Regular cardiac myocyte (primary cell): ENCODE data around the gene SLC31A1. TPM values are rescaled to one million over a fixed set of nuclear protein-coding genes. Genes with fewer than 3 reads are reported as not detected.

Experiments
- total RNA-seq: library from RNA; depleted of rRNA; stranded (reverse); fragments of >200 nt; gene quantifications from 2 replicates; pipeline ENCODE4 v1.2.3, GENCODE V29; 2014

SLC31A1 gene
- total RNA-seq: 26.8 and 29.1 TPM in 2 replicates

DNA sequence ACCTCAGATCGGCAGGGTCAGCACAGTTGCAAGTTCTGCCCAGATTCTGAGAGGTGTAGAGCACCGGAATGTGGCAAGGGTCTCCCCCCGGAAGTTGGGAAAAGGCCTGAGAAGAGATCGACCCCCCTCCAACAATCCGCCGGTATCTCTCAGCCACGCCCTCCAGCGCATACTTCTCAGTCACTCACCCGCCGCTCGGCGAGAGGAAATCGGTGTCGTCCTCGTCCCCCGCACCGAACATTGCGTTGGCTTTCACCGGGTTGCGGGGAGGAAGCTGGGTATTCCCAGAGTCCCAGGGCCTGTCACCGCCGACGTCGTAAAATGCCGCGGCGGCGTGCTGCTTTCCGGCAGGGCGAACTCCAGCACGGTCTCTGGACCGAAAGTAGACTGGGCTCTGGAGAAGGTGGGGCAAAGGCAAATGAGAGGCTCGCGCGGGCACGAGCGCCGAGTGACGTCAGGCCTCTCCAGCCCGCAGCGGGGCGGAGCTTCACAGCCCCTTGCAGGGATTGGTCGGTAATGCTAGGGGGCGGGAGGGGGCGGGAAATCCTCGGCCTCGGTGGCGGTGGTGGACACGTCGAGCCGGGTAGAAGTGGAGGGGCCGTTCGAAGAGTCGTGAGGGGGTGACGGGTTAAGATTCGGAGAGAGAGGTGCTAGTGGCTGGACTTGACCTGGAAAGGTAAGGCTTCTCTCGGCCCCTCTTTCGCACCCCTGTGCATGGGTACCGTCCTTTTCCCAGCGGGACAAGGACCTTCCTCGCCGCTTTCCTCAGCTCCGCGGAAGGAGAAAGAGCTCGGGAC, at the start of gene SLC31A1, which contains the start of gene FKBP15:
SLC31A1 (plus strand) TSS at position 542 of the 797 bp plus-strand sequence. CDS start 34,605 bp downstream, outside the sequence.
FKBP15 (minus strand) TSS at position 275 of the 797 bp plus-strand sequence; CDS start at position 241, 34 bp downstream.

DNA sequence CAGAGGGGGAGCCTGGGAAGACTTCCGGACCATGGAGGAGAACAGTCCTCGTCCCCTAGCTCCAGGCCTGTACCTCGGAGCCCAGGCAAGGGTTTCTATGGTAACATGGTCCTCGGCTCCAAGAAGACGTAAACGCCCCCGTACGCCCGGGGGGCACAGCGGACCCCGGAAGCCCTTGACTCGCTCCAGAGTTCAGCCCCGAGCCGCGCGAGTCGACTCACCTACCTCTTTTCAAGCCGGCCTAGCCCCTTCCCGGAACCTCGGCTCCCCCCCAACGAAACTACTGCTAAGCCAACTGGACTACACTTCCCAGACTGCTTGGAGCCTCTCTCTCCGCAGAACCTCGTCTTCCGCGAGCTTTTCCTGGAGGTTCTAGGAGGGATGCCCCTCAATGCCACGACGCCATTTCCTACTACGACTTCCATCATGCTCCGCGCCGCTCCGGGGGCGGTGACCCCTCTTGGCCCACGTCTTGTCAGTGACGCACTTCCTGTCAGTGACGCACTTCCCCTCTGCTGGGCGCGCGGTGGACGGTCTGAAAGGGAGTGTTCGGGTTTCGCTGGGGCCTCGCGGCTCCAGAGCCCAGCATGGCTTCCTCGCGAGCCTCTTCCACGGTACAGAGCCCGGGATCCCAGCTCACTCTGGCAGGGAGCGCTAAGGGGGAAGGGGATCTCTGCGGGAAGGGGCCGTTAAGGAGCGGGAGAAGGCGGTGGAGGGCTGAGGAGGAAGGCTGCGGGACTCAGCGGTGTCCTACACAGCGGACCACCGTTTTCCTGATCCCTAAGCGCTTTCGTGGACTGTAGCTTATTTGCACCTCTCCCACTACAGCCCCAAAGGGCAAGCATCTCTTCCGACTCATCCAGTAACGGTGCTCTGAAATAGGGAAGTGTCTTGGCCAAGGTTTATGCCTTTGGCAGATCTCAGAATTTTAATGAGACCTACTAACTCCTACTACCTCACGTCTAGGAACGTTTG, 54.1 kb downstream of the SLC31A1 start, which contains the start of the genes CDC26 and PRPF4:
CDC26 (minus strand) TSS at position 416 of the 975 bp plus-strand sequence. CDS start 3,065 bp downstream, outside the sequence.
PRPF4 (plus strand) TSS at position 502 of the 975 bp plus-strand sequence; CDS start at position 588, 86 bp downstream.

DNA sequence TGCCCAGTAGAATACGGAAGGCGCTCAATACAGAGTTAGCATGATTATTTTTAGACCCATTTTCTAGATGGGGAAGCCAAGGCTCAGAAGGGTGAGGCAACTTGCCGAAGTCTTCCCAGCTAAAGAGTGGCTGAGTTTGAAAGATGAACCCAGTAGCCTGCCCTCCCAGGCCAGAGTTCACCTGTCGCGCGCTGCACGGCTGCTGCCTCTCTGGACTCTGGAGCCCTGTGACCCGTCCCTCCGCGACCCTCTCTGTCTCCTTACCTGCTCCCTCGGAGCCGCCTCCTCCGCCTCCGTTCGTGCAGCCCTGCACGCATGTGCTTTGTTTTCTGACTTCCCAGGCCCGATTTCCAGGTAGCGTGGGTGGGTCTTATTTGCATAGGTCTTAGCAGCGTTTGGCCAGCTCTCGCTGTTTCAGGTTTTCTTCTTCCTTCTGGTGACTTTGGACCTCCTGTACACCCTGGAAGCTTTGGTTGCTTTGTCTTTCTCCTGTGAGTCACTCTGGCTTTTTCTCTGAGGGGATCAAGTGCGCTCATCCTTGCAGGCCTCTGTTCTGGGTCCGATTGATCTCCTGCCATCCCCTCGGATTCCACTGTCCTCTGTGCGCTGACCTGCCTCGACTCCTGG, 81.6 kb downstream of the SLC31A1 start, which contains the start of gene RNF183:
RNF183 (minus strand) TSS at position 585 of the 627 bp plus-strand sequence. CDS start 5,192 bp downstream, outside the sequence.

Other genes starting within 250 kb of the SLC31A1 start
- gene ZNF883, start 209.4 kb upstream of the SLC31A1 start, total RNA-seq: 1.9 and 6.2 TPM in 2 replicates
- gene ZFP37, start 164.8 kb upstream of the SLC31A1 start, total RNA-seq: 1.7 and 2.3 TPM in 2 replicates
- gene SLC31A2, start 70.5 kb upstream of the SLC31A1 start, total RNA-seq: 7.3 and 20.3 TPM in 2 replicates
- gene FKBP15, start 267 bp upstream of the SLC31A1 start, total RNA-seq: 16.7 and 17.5 TPM in 2 replicates
- 37.2 and 78.8 TPM in 2 replicates for gene CDC26, start 54.0 kb downstream of the SLC31A1 start, total RNA-seq
- gene PRPF4, start 54.1 kb downstream of the SLC31A1 start, total RNA-seq: 28.2 and 57.5 TPM in 2 replicates
- not detected in 2 replicates for gene RNF183, start 81.8 kb downstream of the SLC31A1 start, total RNA-seq
- gene WDR31, start 118.7 kb downstream of the SLC31A1 start, total RNA-seq: 1.3 and 2.0 TPM in 2 replicates
- not detected in 2 replicates for gene BSPRY, start 128.0 kb downstream of the SLC31A1 start, total RNA-seq
- 5.0 and 11.8 TPM in 2 replicates for gene HDHD3, start 155.4 kb downstream of the SLC31A1 start, total RNA-seq
- gene ALAD, start 179.7 kb downstream of the SLC31A1 start, total RNA-seq: 20.5 and 29.6 TPM in 2 replicates
- 37.2 and 73.2 TPM in 2 replicates for gene POLE3, start 189.1 kb downstream of the SLC31A1 start, total RNA-seq
- 0.28 and 0.58 TPM in 2 replicates for gene C9orf43, start 189.2 kb downstream of the SLC31A1 start, total RNA-seq
- gene RGS3, start 242.2 kb downstream of the SLC31A1 start, total RNA-seq: 51.6 and 68.2 TPM in 2 replicates